Measurements from ENCODE around the gene CXCR2.

The CXCR2 gene

GRCh38 chr2:218081695-218082094 lies 44.1 kb upstream of the CXCR2 start:
- H3K36me3 ChIP-seq (replicated peaks in 1 of 2; ENCODE audit: control insufficient read depth in 2 of 2, insufficient read depth in 2 of 2, low read length in 2 of 2), result no peaks in the 10 kb centered on the region
- H2BK15ac ChIP-seq (ENCODE audit: low read length), result no peak overlapping the region
- DNase-seq (ENCODE audit: low spot score), result no peak
- H3K27me3 ChIP-seq (ENCODE audit: control insufficient read depth in 3 of 3, insufficient read depth in 3 of 3, low read depth in 1 of 3, low read length in 3 of 3), result no peaks in the 10 kb centered on the region
- H3K9ac ChIP-seq (ENCODE audit: low read depth, low read length, poor library complexity), result no peak overlapping the region
- no peaks in the 10 kb centered on the region for H3K9me3 ChIP-seq (replicated peaks in 1 of 2; ENCODE audit: control insufficient read depth in 2 of 2, insufficient read depth in 1 of 2, low read depth in 1 of 2, low read length in 2 of 2)
- H3K23ac ChIP-seq (ENCODE audit: low read depth, low read length, poor library complexity), result no peak overlapping the region
- H2BK120ac ChIP-seq (ENCODE audit: low read depth, low read length), result no peak overlapping the region
- H2BK12ac ChIP-seq (ENCODE audit: low read length), result no peak overlapping the region
- no peak overlapping the region for H4K91ac ChIP-seq (ENCODE audit: low read depth, low read length, poor library complexity)
- no CpG with 5 or more reads among the region's 7 CpGs for WGBS, 2 donors (ENCODE audit: extremely low coverage in 2 of 2, insufficient read length in 2 of 2, insufficient replicate concordance in 1 of 2)
- H4K8ac ChIP-seq (ENCODE audit: low read depth, low read length), result no peak overlapping the region
- no peak overlapping the region for H2AK5ac ChIP-seq (ENCODE audit: low read depth, low read length)
- H3K4me1 ChIP-seq (ENCODE audit: control insufficient read depth in 2 of 2, insufficient read depth in 1 of 2, low read depth in 1 of 2, low read length in 2 of 2), result peaks cover 0 to 2% of the 10 kb centered on the region in 2 donors
- no peak overlapping the region for H2AFZ ChIP-seq (ENCODE audit: low read length)
- H3K79me1 ChIP-seq (ENCODE audit: low read depth, low read length), result no peaks in the 10 kb centered on the region
- no peak overlapping the region for H3K4me3 ChIP-seq (ENCODE audit: low read length in 2 of 2)
- H2BK5ac ChIP-seq (ENCODE audit: low read length), result no peak overlapping the region
- no peak overlapping the region for H3K4ac ChIP-seq (ENCODE audit: low read length)
- no peak overlapping the region for H3K27ac ChIP-seq (replicated peaks; ENCODE audit: low read length)
- H3K18ac ChIP-seq (ENCODE audit: low read length), result no peak overlapping the region
- no peak overlapping the region for H3K4me2 ChIP-seq (ENCODE audit: insufficient read depth, low read length, poor library complexity, severe bottlenecking)
- no peak overlapping the region for H3K14ac ChIP-seq (ENCODE audit: low read length)

GRCh38 chr2:218082586-218083351 lies 43.1 kb upstream of the CXCR2 start:
- no peaks in the 10 kb centered on the region for H3K36me3 ChIP-seq (replicated peaks in 1 of 2; ENCODE audit: control insufficient read depth in 2 of 2, insufficient read depth in 2 of 2, low read length in 2 of 2)
- no peak for DNase-seq (ENCODE audit: low spot score)
- H3K4ac ChIP-seq (ENCODE audit: low read length), result no peak overlapping the region
- H3K27ac ChIP-seq (replicated peaks; ENCODE audit: low read length), result no peak overlapping the region
- no peaks in the 10 kb centered on the region for H3K79me1 ChIP-seq (ENCODE audit: low read depth, low read length)
- peaks cover 0 to 2% of the 10 kb centered on the region in 2 donors for H3K4me1 ChIP-seq (ENCODE audit: control insufficient read depth in 2 of 2, insufficient read depth in 1 of 2, low read depth in 1 of 2, low read length in 2 of 2)
- H3K18ac ChIP-seq (ENCODE audit: low read length), result no peak overlapping the region
- no peak overlapping the region for H2BK15ac ChIP-seq (ENCODE audit: low read length)
- no peak overlapping the region for H4K91ac ChIP-seq (ENCODE audit: low read depth, low read length, poor library complexity)
- H4K8ac ChIP-seq (ENCODE audit: low read depth, low read length), result no peak overlapping the region
- H3K4me2 ChIP-seq (ENCODE audit: insufficient read depth, low read length, poor library complexity, severe bottlenecking), result no peak overlapping the region
- H3K9ac ChIP-seq (ENCODE audit: low read depth, low read length, poor library complexity), result no peak overlapping the region
- no peak overlapping the region for H3K4me3 ChIP-seq (ENCODE audit: low read length in 2 of 2)
- no peak overlapping the region for H3K23ac ChIP-seq (ENCODE audit: low read depth, low read length, poor library complexity)
- H2BK120ac ChIP-seq (ENCODE audit: low read depth, low read length), result no peak overlapping the region
- no peaks in the 10 kb centered on the region for H3K27me3 ChIP-seq (ENCODE audit: control insufficient read depth in 3 of 3, insufficient read depth in 3 of 3, low read depth in 1 of 3, low read length in 3 of 3)
- H2BK5ac ChIP-seq (ENCODE audit: low read length), result no peak overlapping the region
- H3K9me3 ChIP-seq (replicated peaks in 1 of 2; ENCODE audit: control insufficient read depth in 2 of 2, insufficient read depth in 1 of 2, low read depth in 1 of 2, low read length in 2 of 2), result no peaks in the 10 kb centered on the region
- no peak overlapping the region for H2AFZ ChIP-seq (ENCODE audit: low read length)
- no peak overlapping the region for H3K14ac ChIP-seq (ENCODE audit: low read length)
- H2AK5ac ChIP-seq (ENCODE audit: low read depth, low read length), result no peak overlapping the region
- H2BK12ac ChIP-seq (ENCODE audit: low read length), result no peak overlapping the region
- 100% methylated on average over 3 of the region's 14 CpGs; no CpG with 5 or more reads in 1 of the 2 donors for WGBS, 2 donors (ENCODE audit: extremely low coverage in 2 of 2, insufficient read length in 2 of 2, insufficient replicate concordance in 1 of 2)

GRCh38 chr2:218083352-218083676 lies 42.5 kb upstream of the CXCR2 start:
- H3K4me3 ChIP-seq (ENCODE audit: low read length in 2 of 2), result no peak overlapping the region
- no peak overlapping the region for H3K14ac ChIP-seq (ENCODE audit: low read length)
- H2AFZ ChIP-seq (ENCODE audit: low read length), result no peak overlapping the region
- WGBS, 2 donors (ENCODE audit: extremely low coverage in 2 of 2, insufficient read length in 2 of 2, insufficient replicate concordance in 1 of 2), result no CpG with 5 or more reads among the region's 3 CpGs
- no peak overlapping the region for H4K91ac ChIP-seq (ENCODE audit: low read depth, low read length, poor library complexity)
- H2AK5ac ChIP-seq (ENCODE audit: low read depth, low read length), result no peak overlapping the region
- no peak overlapping the region for H2BK15ac ChIP-seq (ENCODE audit: low read length)
- no peak overlapping the region for H3K18ac ChIP-seq (ENCODE audit: low read length)
- H2BK5ac ChIP-seq (ENCODE audit: low read length), result no peak overlapping the region
- H3K27ac ChIP-seq (replicated peaks; ENCODE audit: low read length), result no peak overlapping the region
- H3K27me3 ChIP-seq (ENCODE audit: control insufficient read depth in 3 of 3, insufficient read depth in 3 of 3, low read depth in 1 of 3, low read length in 3 of 3), result no peaks in the 10 kb centered on the region
- no peak overlapping the region for H3K4ac ChIP-seq (ENCODE audit: low read length)
- H3K4me1 ChIP-seq (ENCODE audit: control insufficient read depth in 2 of 2, insufficient read depth in 1 of 2, low read depth in 1 of 2, low read length in 2 of 2), result peaks cover 0 to 2% of the 10 kb centered on the region in 2 donors
- no peak overlapping the region for H2BK12ac ChIP-seq (ENCODE audit: low read length)
- H3K23ac ChIP-seq (ENCODE audit: low read depth, low read length, poor library complexity), result no peak overlapping the region
- H3K9ac ChIP-seq (ENCODE audit: low read depth, low read length, poor library complexity), result no peak overlapping the region
- H3K9me3 ChIP-seq (replicated peaks in 1 of 2; ENCODE audit: control insufficient read depth in 2 of 2, insufficient read depth in 1 of 2, low read depth in 1 of 2, low read length in 2 of 2), result no peaks in the 10 kb centered on the region
- no peak overlapping the region for H2BK120ac ChIP-seq (ENCODE audit: low read depth, low read length)
- no peaks in the 10 kb centered on the region for H3K36me3 ChIP-seq (replicated peaks in 1 of 2; ENCODE audit: control insufficient read depth in 2 of 2, insufficient read depth in 2 of 2, low read length in 2 of 2)
- no peak overlapping the region for H3K4me2 ChIP-seq (ENCODE audit: insufficient read depth, low read length, poor library complexity, severe bottlenecking)
- no peaks in the 10 kb centered on the region for H3K79me1 ChIP-seq (ENCODE audit: low read depth, low read length)
- H4K8ac ChIP-seq (ENCODE audit: low read depth, low read length), result no peak overlapping the region
- DNase-seq (ENCODE audit: low spot score), result no peak

GRCh38 chr2:218086478-218086877 lies 39.4 kb upstream of the CXCR2 start:
- no peak overlapping the region for H2AFZ ChIP-seq (ENCODE audit: low read length)
- H3K4me2 ChIP-seq (ENCODE audit: insufficient read depth, low read length, poor library complexity, severe bottlenecking), result no peak overlapping the region
- H3K27me3 ChIP-seq (ENCODE audit: control insufficient read depth in 3 of 3, insufficient read depth in 3 of 3, low read depth in 1 of 3, low read length in 3 of 3), result no peaks in the 10 kb centered on the region
- no peak overlapping the region for H3K9ac ChIP-seq (ENCODE audit: low read depth, low read length, poor library complexity)
- H2BK120ac ChIP-seq (ENCODE audit: low read depth, low read length), result no peak overlapping the region
- H2BK12ac ChIP-seq (ENCODE audit: low read length), result no peak overlapping the region
- H2AK5ac ChIP-seq (ENCODE audit: low read depth, low read length), result no peak overlapping the region
- H3K14ac ChIP-seq (ENCODE audit: low read length), result no peak overlapping the region
- no peak overlapping the region for H2BK15ac ChIP-seq (ENCODE audit: low read length)
- no peak overlapping the region for H3K4me3 ChIP-seq (ENCODE audit: low read length in 2 of 2)
- H3K4me1 ChIP-seq (ENCODE audit: control insufficient read depth in 2 of 2, insufficient read depth in 1 of 2, low read depth in 1 of 2, low read length in 2 of 2), result peaks cover 0 to 2% of the 10 kb centered on the region in 2 donors
- no peaks in the 10 kb centered on the region for H3K79me1 ChIP-seq (ENCODE audit: low read depth, low read length)
- no peaks in the 10 kb centered on the region for H3K36me3 ChIP-seq (replicated peaks in 1 of 2; ENCODE audit: control insufficient read depth in 2 of 2, insufficient read depth in 2 of 2, low read length in 2 of 2)
- H3K18ac ChIP-seq (ENCODE audit: low read length), result no peak overlapping the region
- H4K91ac ChIP-seq (ENCODE audit: low read depth, low read length, poor library complexity), result no peak overlapping the region
- no peak overlapping the region for H3K23ac ChIP-seq (ENCODE audit: low read depth, low read length, poor library complexity)
- no peak overlapping the region for H2BK5ac ChIP-seq (ENCODE audit: low read length)
- no peak overlapping the region for H3K27ac ChIP-seq (replicated peaks; ENCODE audit: low read length)
- H3K4ac ChIP-seq (ENCODE audit: low read length), result no peak overlapping the region
- no peak overlapping the region for H4K8ac ChIP-seq (ENCODE audit: low read depth, low read length)
- H3K9me3 ChIP-seq (replicated peaks in 1 of 2; ENCODE audit: control insufficient read depth in 2 of 2, insufficient read depth in 1 of 2, low read depth in 1 of 2, low read length in 2 of 2), result peaks cover 0 to 3% of the 10 kb centered on the region in 2 donors
- no peak for DNase-seq (ENCODE audit: low spot score)

Measured in neuronal stem cell (in vitro differentiated cells).